ENCODE measurements around the gene SP140.
A peak's percentile ranks its signal among the peaks of the same experiment; 100 is the strongest.

Gene SP140

DNA sequence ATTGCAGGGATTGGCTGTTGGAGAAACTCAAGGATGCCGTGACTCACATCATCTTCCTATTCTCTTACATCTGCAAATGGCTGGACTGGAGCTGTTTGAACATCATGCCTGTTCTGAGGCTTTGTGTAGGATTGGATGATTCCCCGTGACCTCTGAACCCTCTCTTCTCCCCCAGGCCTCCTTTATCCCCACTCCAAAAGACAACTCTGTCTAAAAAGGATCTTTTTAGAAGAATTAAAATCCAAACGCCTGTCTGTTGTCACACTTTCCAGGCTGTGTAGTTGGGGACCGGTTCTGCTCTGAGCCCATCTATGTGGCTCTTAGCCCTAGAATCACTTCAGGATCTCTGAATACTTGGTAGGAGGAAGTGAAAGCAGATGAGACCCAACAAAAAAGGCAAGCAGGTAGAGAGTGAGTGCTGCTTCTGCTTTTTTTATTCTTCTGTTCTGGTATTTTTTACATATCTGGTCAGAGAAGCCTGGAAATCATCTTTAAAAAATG lies 565 bp downstream of the SP140 start:
- H3K4me3 ChIP-seq (ENCODE audit: low read depth, low read length) = peak overlapping the region; percentile 50
- TF ChIP-seq, protein P1, sequence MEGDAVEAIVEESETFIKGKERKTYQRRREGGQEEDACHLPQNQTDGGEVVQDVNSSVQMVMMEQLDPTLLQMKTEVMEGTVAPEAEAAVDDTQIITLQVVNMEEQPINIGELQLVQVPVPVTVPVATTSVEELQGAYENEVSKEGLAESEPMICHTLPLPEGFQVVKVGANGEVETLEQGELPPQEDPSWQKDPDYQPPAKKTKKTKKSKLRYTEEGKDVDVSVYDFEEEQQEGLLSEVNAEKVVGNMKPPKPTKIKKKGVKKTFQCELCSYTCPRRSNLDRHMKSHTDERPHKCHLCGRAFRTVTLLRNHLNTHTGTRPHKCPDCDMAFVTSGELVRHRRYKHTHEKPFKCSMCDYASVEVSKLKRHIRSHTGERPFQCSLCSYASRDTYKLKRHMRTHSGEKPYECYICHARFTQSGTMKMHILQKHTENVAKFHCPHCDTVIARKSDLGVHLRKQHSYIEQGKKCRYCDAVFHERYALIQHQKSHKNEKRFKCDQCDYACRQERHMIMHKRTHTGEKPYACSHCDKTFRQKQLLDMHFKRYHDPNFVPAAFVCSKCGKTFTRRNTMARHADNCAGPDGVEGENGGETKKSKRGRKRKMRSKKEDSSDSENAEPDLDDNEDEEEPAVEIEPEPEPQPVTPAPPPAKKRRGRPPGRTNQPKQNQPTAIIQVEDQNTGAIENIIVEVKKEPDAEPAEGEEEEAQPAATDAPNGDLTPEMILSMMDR (IDR thresholded peaks at IDR 0.05; ENCODE audit: borderline replicate concordance, insufficient read depth, low read depth, low read length) = no peak

- peak overlapping the region; percentile 38 for H3K4me3 ChIP-seq (ENCODE audit: low read depth, low read length)
- TF ChIP-seq, protein P1 (IDR thresholded peaks at IDR 0.05; ENCODE audit: borderline replicate concordance, insufficient read depth, low read depth, low read length) = no peak
These were observed 1.7 kb downstream of the SP140 start for GRCh38 chr2:230227216-230227615.

DNA sequence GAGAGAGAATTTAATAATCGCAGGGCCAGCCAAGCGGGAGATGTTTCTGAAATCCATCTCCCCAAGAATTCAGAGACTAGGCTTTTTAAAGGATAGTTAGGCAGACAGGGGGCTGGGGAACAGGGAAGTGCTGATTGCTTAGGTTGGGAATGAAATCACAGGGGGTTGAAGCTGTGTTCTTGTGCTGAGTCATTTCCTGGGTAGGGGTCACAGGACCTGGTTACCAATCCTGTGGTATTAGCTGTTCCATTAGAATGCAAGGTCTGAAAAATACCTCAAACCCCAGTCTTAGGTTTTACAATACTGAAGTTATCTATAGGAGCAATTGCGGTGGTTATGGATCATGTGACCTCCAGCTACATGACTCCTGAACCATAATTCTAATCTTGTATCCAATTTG lies 4.6 kb downstream of the SP140 start:
- TF ChIP-seq, protein P1 (IDR thresholded peaks at IDR 0.05; ENCODE audit: borderline replicate concordance, insufficient read depth, low read depth, low read length) = no peak

GRCh38 chr2:230230496-230231200 lies 5.1 kb downstream of the SP140 start:
- no peak overlapping the region for H3K4me3 ChIP-seq (ENCODE audit: low read depth, low read length)
- TF ChIP-seq, protein P1 (IDR thresholded peaks at IDR 0.05; ENCODE audit: borderline replicate concordance, insufficient read depth, low read depth, low read length) = no peak

More for the DNA sequence above, 4.6 kb downstream of the SP140 start:
- no peak overlapping the region for H3K4me3 ChIP-seq (ENCODE audit: low read depth, low read length)

DNA sequence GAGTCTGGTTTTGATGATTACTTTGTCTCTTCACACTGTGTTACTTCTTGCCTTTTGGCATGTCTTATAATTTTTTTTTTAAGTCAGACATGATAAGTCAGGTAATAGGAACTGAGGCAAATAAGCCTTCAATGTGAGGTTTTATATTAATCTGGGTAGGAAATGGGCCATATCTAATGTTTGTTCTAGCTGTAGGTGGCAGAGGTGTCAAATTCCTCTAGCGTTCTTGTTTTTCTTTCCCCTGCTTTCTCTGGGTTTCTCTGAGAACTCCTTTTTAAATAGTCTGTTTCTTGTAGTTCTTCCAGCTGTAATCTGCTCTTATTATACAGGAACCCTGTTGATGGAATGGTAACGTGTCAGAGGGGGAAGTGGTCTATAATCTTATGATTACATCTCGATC lies 5.7 kb downstream of the SP140 start:
- H3K4me3 ChIP-seq (ENCODE audit: low read depth, low read length) = no peak overlapping the region
- TF ChIP-seq, protein P1 (IDR thresholded peaks at IDR 0.05; ENCODE audit: borderline replicate concordance, insufficient read depth, low read depth, low read length) = no peak

GRCh38 chr2:230234122-230234722 lies 8.7 kb downstream of the SP140 start:
- TF ChIP-seq, protein P1 (IDR thresholded peaks at IDR 0.05; ENCODE audit: borderline replicate concordance, insufficient read depth, low read depth, low read length) = no peak
- no peak overlapping the region for H3K4me3 ChIP-seq (ENCODE audit: low read depth, low read length)

GRCh38 chr2:230234845-230235244 lies 9.3 kb downstream of the SP140 start:
- no peak overlapping the region for H3K4me3 ChIP-seq (ENCODE audit: low read depth, low read length)
- TF ChIP-seq, protein P1 (IDR thresholded peaks at IDR 0.05; ENCODE audit: borderline replicate concordance, insufficient read depth, low read depth, low read length) = no peak
